Spinal cord (tissue), 10 donors: Measurements from ENCODE around the gene SPSB2. TPM values are rescaled to one million over a fixed set of nuclear protein-coding genes. Genes with fewer than 3 reads are reported as not detected.

Experiments used
- DNase-seq, 6 donors: peaks; one replicate each; pipeline versions ENCODE4 v3.0.0 to v3.0.0-alpha.2; 2013 to 2015; ENCODE audit warnings: low spot score in 6 of 6, low read depth in 4 of 6
- H3K27ac ChIP-seq: one replicate; pipeline ENCODE4 v1.5.1; 2013; ENCODE audit warnings: low read depth, low read length, control low read depth
- H3K27me3 ChIP-seq: one replicate; pipeline ENCODE4 v1.6.1; 2013; ENCODE audit warnings: low read length; ENCODE audit not compliant: control insufficient read depth, insufficient read depth
- H3K36me3 ChIP-seq: one replicate; pipeline ENCODE4 v1.6.1; 2013; ENCODE audit warnings: low read length; ENCODE audit not compliant: control insufficient read depth, insufficient read depth
- H3K4me1 ChIP-seq: one replicate; pipeline ENCODE4 v1.6.1; 2013; ENCODE audit warnings: low read length; ENCODE audit not compliant: control insufficient read depth, insufficient read depth
- H3K4me3 ChIP-seq: one replicate; pipeline ENCODE4 v1.5.1; 2013; ENCODE audit warnings: low read depth, low read length, control low read depth
- H3K9me3 ChIP-seq: one replicate; pipeline ENCODE4 v1.6.1; 2013; ENCODE audit warnings: low read length; ENCODE audit not compliant: control insufficient read depth, insufficient read depth
- WGBS: methylation state at CpG from one replicate; pipeline ENCODE4 v1.1.5; 2013; ENCODE audit warnings: missing lambda C conversion rate; ENCODE audit not compliant: insufficient coverage; 5-methylcytosine and 5-hydroxymethylcytosine counted together
- polyA plus RNA-seq, 2 donors: library from polyadenylated mRNA; unstranded; fragments of 120-200 nt; gene quantifications; one replicate each; pipeline ENCODE4 v1.2.1, GENCODE V29; 2013; ENCODE audit not compliant: insufficient read length in 2 of 2
- total RNA-seq, 2 donors: library from RNA; depleted of rRNA in 1 of 2; stranded (reverse); fragments of 120-200 nt in 1 of 2; fragments of >200 nt in 1 of 2; gene quantifications; one replicate each; pipeline versions ENCODE4 v1.2.3 to v1.2.4, GENCODE V29; 2013 to 2014
- donor health status: healthy.

SPSB2 gene
- total and polyA plus RNA-seq, 4 donors, result 3.5 to 10.0 (median 5.5) TPM

GRCh38 chr12:6822426-6823135 lies 50.5 kb downstream of the SPSB2 start:
- no peak for DNase-seq
- H3K27me3 ChIP-seq, result no peaks in the 10 kb centered on the region
- H3K36me3 ChIP-seq, result peaks cover 37% of the 10 kb centered on the region
- 26% methylated on average over 3 of the region's 7 CpGs for WGBS
- H3K4me1 ChIP-seq, result peaks cover 95% of the 10 kb centered on the region
- H3K9me3 ChIP-seq, result no peaks in the 10 kb centered on the region
- peak overlapping the region; percentile 89 for H3K27ac ChIP-seq
- H3K4me3 ChIP-seq, result peak overlapping the region; percentile 72

GRCh38 chr12:6821591-6822425 lies 51.3 kb downstream of the SPSB2 start, which contains the start of gene GPR162:
TSS of gene GPR162 (plus strand) at chr12:6821821. CDS start at chr12:6823899, 2,078 bp downstream.
- Histone ChIP-seq H3K9me3 (no peaks in the 10 kb centered on the region), H3K36me3 (peaks cover 34% of the 10 kb centered on the region), H3K27me3 (no peaks in the 10 kb centered on the region), H3K4me1 (peaks cover 88% of the 10 kb centered on the region), H3K4me3 (peak within 1 kb of the TSS; percentile 72), H3K27ac (peak within 1 kb of the TSS; percentile 89)
- 0% methylated on average over 7 of the region's 28 CpGs for WGBS
- DNase-seq, result peak in 3 of 6 donors; percentile 44 to 92 (median 91)

Other genes with a start within 250 kb of the SPSB2 start
- 1 to 10 TPM; 2.5 to 3.5 TPM for gene LPAR5, start 237.3 kb downstream of the SPSB2 start, total RNA-seq
- 1 to 10 TPM; 6.0 to 9.1 TPM for gene LPAR5, start 237.3 kb downstream of the SPSB2 start, polyA plus RNA-seq
- gene ACRBP, start 225.9 kb downstream of the SPSB2 start, total RNA-seq, result 1 to 10 TPM in 1 of 2 donors, under 1 TPM in 1; 0.69 to 3.9 TPM
- 1 to 10 TPM; 1.9 to 3.6 TPM for gene ACRBP, start 225.9 kb downstream of the SPSB2 start, polyA plus RNA-seq
- gene ING4, start 210.2 kb downstream of the SPSB2 start, total RNA-seq, result 10 to 100 TPM; 87.5 to 90.5 TPM
- gene ING4, start 210.2 kb downstream of the SPSB2 start, polyA plus RNA-seq, result 100 to 1,000 TPM in 1 of 2 donors, 10 to 100 TPM in 1; 94.6 to 104 TPM
- 10 to 100 TPM; 14.9 to 33.8 TPM for gene ZNF384, start 183.9 kb downstream of the SPSB2 start, total RNA-seq
- gene ZNF384, start 183.9 kb downstream of the SPSB2 start, polyA plus RNA-seq, result 10 to 100 TPM; 66.6 to 80.2 TPM
- 1 to 10 TPM; 2.0 to 3.8 TPM for gene PIANP, start 172.5 kb downstream of the SPSB2 start, total RNA-seq
- 10 to 100 TPM; 81.7 to 86.8 TPM for gene PIANP, start 172.5 kb downstream of the SPSB2 start, polyA plus RNA-seq
- 10 to 100 TPM; 43.4 to 80.4 TPM for gene COPS7A, start 149.3 kb downstream of the SPSB2 start, total RNA-seq
- gene COPS7A, start 149.3 kb downstream of the SPSB2 start, polyA plus RNA-seq, result 10 to 100 TPM; 83.5 to 98.0 TPM
- 100 to 1,000 TPM in 1 of 2 donors, 10 to 100 TPM in 1; 91.4 to 157 TPM for gene MLF2, start 120.2 kb downstream of the SPSB2 start, total RNA-seq
- 100 to 1,000 TPM; 300 to 319 TPM for gene MLF2, start 120.2 kb downstream of the SPSB2 start, polyA plus RNA-seq
- 100 to 1,000 TPM in 1 of 2 donors, 10 to 100 TPM in 1; 50.7 to 191 TPM for gene PTMS, start 106.9 kb downstream of the SPSB2 start, total RNA-seq
- gene PTMS, start 106.9 kb downstream of the SPSB2 start, polyA plus RNA-seq, result 100 to 1,000 TPM; 916 to 927 TPM
- gene LAG3, start 100.8 kb downstream of the SPSB2 start, total RNA-seq, result under 1 TPM in 1 of 2 donors, not detected in 1; 0.33 TPM
- gene LAG3, start 100.8 kb downstream of the SPSB2 start, polyA plus RNA-seq, result 1 to 10 TPM in 1 of 2 donors, under 1 TPM in 1; 0.93 to 1.6 TPM
- 10 to 100 TPM; 11.3 to 15.4 TPM for gene CD4, start 83.8 kb downstream of the SPSB2 start, total RNA-seq
- 10 to 100 TPM; 13.0 to 16.6 TPM for gene CD4, start 83.8 kb downstream of the SPSB2 start, polyA plus RNA-seq
- 10 to 100 TPM; 43.4 to 54.2 TPM for gene GPR162, start 51.5 kb downstream of the SPSB2 start, total RNA-seq
- 100 to 1,000 TPM; 113 to 128 TPM for gene GPR162, start 51.5 kb downstream of the SPSB2 start, polyA plus RNA-seq
- gene P3H3, start 44.9 kb downstream of the SPSB2 start, total RNA-seq, result 10 to 100 TPM; 25.7 to 28.7 TPM
- gene P3H3, start 44.9 kb downstream of the SPSB2 start, polyA plus RNA-seq, result 10 to 100 TPM; 22.7 to 42.3 TPM
- gene GNB3, start 32.4 kb downstream of the SPSB2 start, total RNA-seq, result 1 to 10 TPM; 2.5 to 5.1 TPM
- 10 to 100 TPM; 12.0 to 27.0 TPM for gene GNB3, start 32.4 kb downstream of the SPSB2 start, polyA plus RNA-seq
- gene CDCA3, start 22.0 kb downstream of the SPSB2 start, total RNA-seq, result 10 to 100 TPM in 1 of 2 donors, 1 to 10 TPM in 1; 4.8 to 17.2 TPM
- 10 to 100 TPM; 17.7 to 22.5 TPM for gene CDCA3, start 22.0 kb downstream of the SPSB2 start, polyA plus RNA-seq
- gene USP5, start 21.2 kb downstream of the SPSB2 start, total RNA-seq, result 10 to 100 TPM; 78.6 to 80.1 TPM
- 100 to 1,000 TPM in 1 of 2 donors, 10 to 100 TPM in 1; 99.0 to 101 TPM for gene USP5, start 21.2 kb downstream of the SPSB2 start, polyA plus RNA-seq
- 100 to 1,000 TPM; 413 to 837 TPM for gene TPI1, start 5.8 kb downstream of the SPSB2 start, total RNA-seq
- 100 to 1,000 TPM; 519 to 535 TPM for gene TPI1, start 5.8 kb downstream of the SPSB2 start, polyA plus RNA-seq
- gene LRRC23, start 31.5 kb upstream of the SPSB2 start, total RNA-seq, result 10 to 100 TPM; 13.5 to 25.5 TPM
- gene LRRC23, start 31.5 kb upstream of the SPSB2 start, polyA plus RNA-seq, result 10 to 100 TPM; 25.1 to 25.3 TPM
- gene ENO2, start 41.3 kb upstream of the SPSB2 start, total RNA-seq, result 100 to 1,000 TPM; 118 to 307 TPM
- gene ENO2, start 41.3 kb upstream of the SPSB2 start, polyA plus RNA-seq, result 100 to 1,000 TPM; 615 to 640 TPM
- 10 to 100 TPM; 23.1 to 24.9 TPM for gene ATN1, start 54.7 kb upstream of the SPSB2 start, total RNA-seq
- gene ATN1, start 54.7 kb upstream of the SPSB2 start, polyA plus RNA-seq, result 100 to 1,000 TPM; 208 to 228 TPM
- not detected for gene RNU7-1, start 70.5 kb upstream of the SPSB2 start, total RNA-seq
- 10 to 100 TPM; 16.2 to 21.9 TPM for gene RNU7-1, start 70.5 kb upstream of the SPSB2 start, polyA plus RNA-seq
- 100 to 1,000 TPM; 108 to 376 TPM for gene C12orf57, start 70.7 kb upstream of the SPSB2 start, total RNA-seq
- gene C12orf57, start 70.7 kb upstream of the SPSB2 start, polyA plus RNA-seq, result 100 to 1,000 TPM; 220 to 243 TPM
- 1 to 10 TPM; 8.4 to 9.3 TPM for gene PTPN6, start 78.1 kb upstream of the SPSB2 start, total RNA-seq
- gene PTPN6, start 78.1 kb upstream of the SPSB2 start, polyA plus RNA-seq, result 1 to 10 TPM; 5.7 to 7.9 TPM
- 100 to 1,000 TPM in 1 of 2 donors, 10 to 100 TPM in 1; 88.4 to 226 TPM for gene PHB2, start 97.4 kb upstream of the SPSB2 start, total RNA-seq
- 100 to 1,000 TPM; 174 to 185 TPM for gene PHB2, start 97.4 kb upstream of the SPSB2 start, polyA plus RNA-seq
- gene EMG1, start 97.6 kb upstream of the SPSB2 start, total RNA-seq, result 10 to 100 TPM; 18.9 to 43.1 TPM
- 10 to 100 TPM; 30.1 to 33.3 TPM for gene EMG1, start 97.6 kb upstream of the SPSB2 start, polyA plus RNA-seq
- gene LPCAT3, start 145.2 kb upstream of the SPSB2 start, total RNA-seq, result 10 to 100 TPM; 12.7 to 20.4 TPM
- gene LPCAT3, start 145.2 kb upstream of the SPSB2 start, polyA plus RNA-seq, result 10 to 100 TPM; 35.5 to 42.3 TPM
- 100 to 1,000 TPM in 1 of 2 donors, 10 to 100 TPM in 1; 77.6 to 122 TPM for gene C1S, start 187.4 kb upstream of the SPSB2 start, total RNA-seq
- 10 to 100 TPM; 19.1 to 41.3 TPM for gene C1S, start 187.4 kb upstream of the SPSB2 start, polyA plus RNA-seq
- 10 to 100 TPM; 41.8 to 83.1 TPM for gene C1R, start 219.1 kb upstream of the SPSB2 start, total RNA-seq
- 10 to 100 TPM; 18.7 to 31.7 TPM for gene C1R, start 219.1 kb upstream of the SPSB2 start, polyA plus RNA-seq
- 10 to 100 TPM in 1 of 2 donors, 1 to 10 TPM in 1; 8.0 to 22.6 TPM for gene C1RL, start 235.9 kb upstream of the SPSB2 start, total RNA-seq
- gene C1RL, start 235.9 kb upstream of the SPSB2 start, polyA plus RNA-seq, result 10 to 100 TPM in 1 of 2 donors, 1 to 10 TPM in 1; 9.4 to 11.4 TPM